ENCODE data around the gene PLEKHM3.

The PLEKHM3 gene

GRCh38 chr2:207779523-207779922 is 245.8 kb downstream of the PLEKHM3 start:
- Histone ChIP-seq H3K27me3 (ENCODE audit: control insufficient read depth, insufficient read depth, low read length) (no peaks in the 10 kb centered on the region), H3K9me3 (ENCODE audit: control insufficient read depth, insufficient read depth, low read depth, low read length) (no peaks in the 10 kb centered on the region), H3K36me3 (ENCODE audit: control insufficient read depth, insufficient read depth, low read length) (no peaks in the 10 kb centered on the region), H3K4me3 (ENCODE audit: low read depth, low read length) (no peak overlapping the region), H3K27ac (ENCODE audit: low read depth, low read length) (no peak overlapping the region), H3K4me1 (ENCODE audit: control insufficient read depth, insufficient read depth, low read length) (peaks cover 17% of the 10 kb centered on the region), H3K9ac (ENCODE audit: low read length) (no peak overlapping the region)

GRCh38 chr2:207778298-207778882 is 246.9 kb downstream of the PLEKHM3 start:
- Histone ChIP-seq H3K27ac (ENCODE audit: low read depth, low read length) (no peak overlapping the region), H3K9ac (ENCODE audit: low read length) (no peak overlapping the region), H3K27me3 (ENCODE audit: control insufficient read depth, insufficient read depth, low read length) (no peaks in the 10 kb centered on the region), H3K4me1 (ENCODE audit: control insufficient read depth, insufficient read depth, low read length) (peaks cover 17% of the 10 kb centered on the region), H3K4me3 (ENCODE audit: low read depth, low read length) (no peak overlapping the region), H3K36me3 (ENCODE audit: control insufficient read depth, insufficient read depth, low read length) (no peaks in the 10 kb centered on the region), H3K9me3 (ENCODE audit: control insufficient read depth, insufficient read depth, low read depth, low read length) (no peaks in the 10 kb centered on the region)

- Histone ChIP-seq H3K27ac (ENCODE audit: low read depth, low read length) (no peak overlapping the region), H3K27me3 (ENCODE audit: control insufficient read depth, insufficient read depth, low read length) (no peaks in the 10 kb centered on the region), H3K36me3 (ENCODE audit: control insufficient read depth, insufficient read depth, low read length) (no peaks in the 10 kb centered on the region), H3K4me3 (ENCODE audit: low read depth, low read length) (no peak overlapping the region), H3K4me1 (ENCODE audit: control insufficient read depth, insufficient read depth, low read length) (peaks cover 22% of the 10 kb centered on the region), H3K9ac (ENCODE audit: low read length) (no peak overlapping the region), H3K9me3 (ENCODE audit: control insufficient read depth, insufficient read depth, low read depth, low read length) (no peaks in the 10 kb centered on the region)
These were observed 248.2 kb downstream of the PLEKHM3 start for GRCh38 chr2:207777124-207777523.

- no peak overlapping the region for H3K27ac ChIP-seq (ENCODE audit: low read depth, low read length)
- H3K9me3 ChIP-seq (ENCODE audit: control insufficient read depth, insufficient read depth, low read depth, low read length): no peaks in the 10 kb centered on the region
- H3K36me3 ChIP-seq (ENCODE audit: control insufficient read depth, insufficient read depth, low read length): no peaks in the 10 kb centered on the region
- peaks cover 34% of the 10 kb centered on the region for H3K4me1 ChIP-seq (ENCODE audit: control insufficient read depth, insufficient read depth, low read length)
- H3K9ac ChIP-seq (ENCODE audit: low read length): no peak overlapping the region
- H3K27me3 ChIP-seq (ENCODE audit: control insufficient read depth, insufficient read depth, low read length): peaks cover 10% of the 10 kb centered on the region; the same call in 1 of the 2 replicates
- no peak overlapping the region for H3K4me3 ChIP-seq (ENCODE audit: low read depth, low read length)
These were observed 249.9 kb downstream of the PLEKHM3 start for GRCh38 chr2:207775473-207775872.

- Histone ChIP-seq H3K4me3 (ENCODE audit: low read depth, low read length) (no peak overlapping the region), H3K9me3 (ENCODE audit: control insufficient read depth, insufficient read depth, low read depth, low read length) (no peaks in the 10 kb centered on the region), H3K4me1 (ENCODE audit: control insufficient read depth, insufficient read depth, low read length) (peaks cover 32% of the 10 kb centered on the region), H3K9ac (ENCODE audit: low read length) (no peak overlapping the region), H3K27me3 (ENCODE audit: control insufficient read depth, insufficient read depth, low read length) (peaks cover 24% of the 10 kb centered on the region; the same call in 1 of the 2 replicates), H3K27ac (ENCODE audit: low read depth, low read length) (peak overlapping the region; percentile 62), H3K36me3 (ENCODE audit: control insufficient read depth, insufficient read depth, low read length) (peaks cover 3% of the 10 kb centered on the region)
These were observed 252.5 kb downstream of the PLEKHM3 start for GRCh38 chr2:207772844-207773205.

- peaks cover 30% of the 10 kb centered on the region; the same call in 1 of the 2 replicates for H3K27me3 ChIP-seq (ENCODE audit: control insufficient read depth, insufficient read depth, low read length)
- H3K4me1 ChIP-seq (ENCODE audit: control insufficient read depth, insufficient read depth, low read length): peaks cover 38% of the 10 kb centered on the region
- H3K4me3 ChIP-seq (ENCODE audit: low read depth, low read length): no peak overlapping the region
- no peak overlapping the region for H3K9ac ChIP-seq (ENCODE audit: low read length)
- H3K9me3 ChIP-seq (ENCODE audit: control insufficient read depth, insufficient read depth, low read depth, low read length): no peaks in the 10 kb centered on the region
- peak overlapping the region; percentile 8; the same call in 1 of the 2 replicates for H3K27ac ChIP-seq (ENCODE audit: low read depth, low read length)
- peaks cover 9% of the 10 kb centered on the region for H3K36me3 ChIP-seq (ENCODE audit: control insufficient read depth, insufficient read depth, low read length)
These were observed 253.1 kb downstream of the PLEKHM3 start for GRCh38 chr2:207772081-207772843.

GRCh38 chr2:207771421-207771820 is 253.9 kb downstream of the PLEKHM3 start:
- Histone ChIP-seq H3K27ac (ENCODE audit: low read depth, low read length) (no peak overlapping the region; the same call in 1 of the 2 replicates), H3K4me1 (ENCODE audit: control insufficient read depth, insufficient read depth, low read length) (peaks cover 46% of the 10 kb centered on the region), H3K36me3 (ENCODE audit: control insufficient read depth, insufficient read depth, low read length) (peaks cover 17% of the 10 kb centered on the region), H3K4me3 (ENCODE audit: low read depth, low read length) (peak overlapping the region; percentile 90), H3K27me3 (ENCODE audit: control insufficient read depth, insufficient read depth, low read length) (peaks cover 38% of the 10 kb centered on the region; the same call in 1 of the 2 replicates), H3K9ac (ENCODE audit: low read length) (peak overlapping the region; percentile 81), H3K9me3 (ENCODE audit: control insufficient read depth, insufficient read depth, low read depth, low read length) (no peaks in the 10 kb centered on the region)

Measured in HUES6 (cell line).